A549 treated with Mapracorat at 1 μM for 4 hours (cell line): Measurements from ENCODE around the gene GTF2H2C. TPM values are rescaled to one million over a fixed set of nuclear protein-coding genes. Genes with fewer than 3 reads are reported as not detected.

Experiments
- total RNA-seq: library from RNA; stranded (reverse); fragments of 200-300 nt; extraction: Qiagen RNA extraction; gene quantifications from 5 replicates; pipeline ENCODE4 v1.2.3, GENCODE V29; 2022

GTF2H2C gene
- total RNA-seq, result 31.0 to 36.8 TPM (median 33.6 TPM) in 5 replicates

GRCh38 chr5:69559908-69560330 lies at the start of gene GTF2H2C:
GTF2H2C (plus strand) TSS chr5:69560191; CDS start chr5:69565133, 4,942 bp downstream.

Other genes with a start within 250 kb of the GTF2H2C start
- gene CCDC125, start 227.4 kb upstream of the GTF2H2C start, total RNA-seq, result 2.8 to 4.0 TPM (median 3.3 TPM) in 5 replicates
- 45.7 to 56.1 TPM (median 50.7 TPM) in 5 replicates for gene AK6, start 190.7 kb upstream of the GTF2H2C start, total RNA-seq
- gene TAF9, start 190.7 kb upstream of the GTF2H2C start, total RNA-seq, result 122 to 148 TPM (median 124 TPM) in 5 replicates
- 15.3 to 18.0 TPM (median 16.6 TPM) in 5 replicates for gene RAD17, start 190.4 kb upstream of the GTF2H2C start, total RNA-seq
- 2.2 to 3.0 TPM (median 2.5 TPM) in 5 replicates for gene MARVELD2, start 145.1 kb upstream of the GTF2H2C start, total RNA-seq
- gene OCLN, start 67.4 kb upstream of the GTF2H2C start, total RNA-seq, result 7.9 to 13.0 TPM (median 10.1 TPM) in 5 replicates